MM.1S (cell line): ENCODE measurements around the gene GLRA1.

ENCODE experiments used
- DNase-seq: peaks from one replicate; pipeline ENCODE4 v3.0.0-alpha.2; 2015
- H2AFZ ChIP-seq: fragments of 300-600 bp; sonication (generic); 2 replicates; pipeline ENCODE4 v1.6.0; 2016; ENCODE audit warnings: antibody characterized with exemption, low read length
- H3F3A ChIP-seq: fragments of 300-600 bp; sonication (generic); 2 replicates; pipeline ENCODE4 v1.6.1; 2016; ENCODE audit warnings: mild to moderate bottlenecking, antibody characterized with exemption, low read length, moderate library complexity, mixed read lengths; ENCODE audit not compliant: insufficient read depth
- H3K27ac ChIP-seq: fragments of 300-600 bp; sonication (generic); 2 replicates; pipeline ENCODE4 v1.5.1; 2016; ENCODE audit warnings: mild to moderate bottlenecking, low read length
- H3K27me3 ChIP-seq: fragments of 300-600 bp; sonication (generic); replicated peaks from 2 replicates; pipeline ENCODE4 v1.6.0; 2016; ENCODE audit warnings: low read length; ENCODE audit not compliant: insufficient read depth
- H3K36me3 ChIP-seq: fragments of 300-600 bp; sonication (generic); replicated peaks from 2 replicates; pipeline ENCODE4 v1.6.1; 2016; ENCODE audit warnings: mild to moderate bottlenecking, low read length, mixed read lengths; ENCODE audit not compliant: insufficient read depth
- H3K4me1 ChIP-seq: fragments of 300-600 bp; sonication (generic); 2 replicates; pipeline ENCODE4 v1.6.1; 2016; ENCODE audit warnings: low read length, mixed read lengths
- H3K4me2 ChIP-seq: fragments of 300-600 bp; sonication (generic); 2 replicates; pipeline ENCODE4 v1.6.0; 2016; ENCODE audit warnings: low read depth, low read length
- H3K4me3 ChIP-seq: fragments of 300-600 bp; sonication (generic); 2 replicates; pipeline ENCODE4 v1.5.1; 2016; ENCODE audit warnings: low read length, mixed read lengths
- H3K79me2 ChIP-seq: fragments of 300-600 bp; sonication (generic); 2 replicates; pipeline ENCODE4 v1.6.1; 2016; ENCODE audit warnings: mixed run types, low read length, mixed read lengths
- H3K9ac ChIP-seq: fragments of 300-600 bp; sonication (generic); 2 replicates; pipeline ENCODE4 v1.6.1; 2016; ENCODE audit warnings: low read length, mixed read lengths
- H3K9me2 ChIP-seq: fragments of 300-600 bp; sonication (generic); replicated peaks from 2 replicates; pipeline ENCODE4 v1.6.1; 2016; ENCODE audit warnings: mild to moderate bottlenecking, low read length, mixed read lengths; ENCODE audit not compliant: insufficient read depth
- H3K9me3 ChIP-seq: fragments of 300-600 bp; sonication (generic); replicated peaks from 2 replicates; pipeline ENCODE4 v1.6.1; 2016; ENCODE audit warnings: mild to moderate bottlenecking, low read length, mixed read lengths; ENCODE audit not compliant: insufficient read depth
- H4K20me1 ChIP-seq: fragments of 300-600 bp; sonication (generic); 2 replicates; pipeline ENCODE4 v1.6.1; 2016; ENCODE audit warnings: mild to moderate bottlenecking, low read length, moderate library complexity, mixed read lengths; ENCODE audit not compliant: insufficient read depth
- EZH2 ChIP-seq: fragments of 300-600 bp; sonication (generic); optimal IDR thresholded peaks from 2 replicates; pipeline ENCODE3; 2017; ENCODE audit warnings: low read depth, mild to moderate bottlenecking, antibody characterized with exemption, low read length, mixed read lengths
- EZH2phosphoT487 ChIP-seq: fragments of 300-600 bp; sonication (generic); IDR thresholded peaks from 2 replicates; pipeline ENCODE4 v1.6.1; 2018; ENCODE audit warnings: antibody characterized with exemption, low read length
- TF ChIP-seq, protein P1 (sequence below): fragments of 300-600 bp; sonication (generic); IDR thresholded peaks from 2 replicates; pipeline ENCODE4 v1.5.1; 2016; ENCODE audit warnings: antibody characterized with exemption, low read length, mixed read lengths

Gene GLRA1

DNA sequence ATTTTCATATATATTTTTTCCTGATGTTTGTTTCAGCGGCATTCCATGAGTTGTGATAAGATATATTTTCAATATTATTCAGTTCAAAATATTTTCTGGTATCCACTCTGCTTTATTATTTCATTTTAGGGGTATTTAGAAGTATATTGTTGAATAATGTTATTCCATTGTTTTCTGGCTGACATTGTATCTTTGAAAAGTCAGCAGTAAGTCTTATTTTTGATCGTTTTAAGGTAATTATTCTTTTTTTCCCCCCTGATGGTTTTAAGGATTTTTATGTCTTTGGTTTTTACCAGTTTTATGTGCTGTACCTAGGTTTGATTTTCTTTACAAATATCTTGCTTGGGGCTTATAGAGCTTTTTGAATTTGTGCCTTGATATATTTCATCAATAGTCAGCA is 6.6 kb upstream of the GLRA1 start:
- no peaks in the 10 kb centered on the region for H3K9me3 ChIP-seq
- no peaks in the 10 kb centered on the region for H3K9me2 ChIP-seq
- no peak overlapping the region for H3K4me3 ChIP-seq
- no peak overlapping the region for H2AFZ ChIP-seq
- no peaks in the 10 kb centered on the region for H3K27me3 ChIP-seq
- H4K20me1 ChIP-seq: no peaks in the 10 kb centered on the region
- TF ChIP-seq EZH2phosphoT487: no peak
- TF ChIP-seq, protein P1, sequence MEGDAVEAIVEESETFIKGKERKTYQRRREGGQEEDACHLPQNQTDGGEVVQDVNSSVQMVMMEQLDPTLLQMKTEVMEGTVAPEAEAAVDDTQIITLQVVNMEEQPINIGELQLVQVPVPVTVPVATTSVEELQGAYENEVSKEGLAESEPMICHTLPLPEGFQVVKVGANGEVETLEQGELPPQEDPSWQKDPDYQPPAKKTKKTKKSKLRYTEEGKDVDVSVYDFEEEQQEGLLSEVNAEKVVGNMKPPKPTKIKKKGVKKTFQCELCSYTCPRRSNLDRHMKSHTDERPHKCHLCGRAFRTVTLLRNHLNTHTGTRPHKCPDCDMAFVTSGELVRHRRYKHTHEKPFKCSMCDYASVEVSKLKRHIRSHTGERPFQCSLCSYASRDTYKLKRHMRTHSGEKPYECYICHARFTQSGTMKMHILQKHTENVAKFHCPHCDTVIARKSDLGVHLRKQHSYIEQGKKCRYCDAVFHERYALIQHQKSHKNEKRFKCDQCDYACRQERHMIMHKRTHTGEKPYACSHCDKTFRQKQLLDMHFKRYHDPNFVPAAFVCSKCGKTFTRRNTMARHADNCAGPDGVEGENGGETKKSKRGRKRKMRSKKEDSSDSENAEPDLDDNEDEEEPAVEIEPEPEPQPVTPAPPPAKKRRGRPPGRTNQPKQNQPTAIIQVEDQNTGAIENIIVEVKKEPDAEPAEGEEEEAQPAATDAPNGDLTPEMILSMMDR: no peak
- no peak for TF ChIP-seq EZH2
- H3K27ac ChIP-seq: no peak overlapping the region
- no peaks in the 10 kb centered on the region for H3K36me3 ChIP-seq
- H3F3A ChIP-seq: no peaks in the 10 kb centered on the region
- H3K4me2 ChIP-seq: no peak overlapping the region
- no peak overlapping the region for H3K9ac ChIP-seq
- no peaks in the 10 kb centered on the region for H3K4me1 ChIP-seq
- no peaks in the 10 kb centered on the region for H3K79me2 ChIP-seq
- DNase-seq: no peak

DNA sequence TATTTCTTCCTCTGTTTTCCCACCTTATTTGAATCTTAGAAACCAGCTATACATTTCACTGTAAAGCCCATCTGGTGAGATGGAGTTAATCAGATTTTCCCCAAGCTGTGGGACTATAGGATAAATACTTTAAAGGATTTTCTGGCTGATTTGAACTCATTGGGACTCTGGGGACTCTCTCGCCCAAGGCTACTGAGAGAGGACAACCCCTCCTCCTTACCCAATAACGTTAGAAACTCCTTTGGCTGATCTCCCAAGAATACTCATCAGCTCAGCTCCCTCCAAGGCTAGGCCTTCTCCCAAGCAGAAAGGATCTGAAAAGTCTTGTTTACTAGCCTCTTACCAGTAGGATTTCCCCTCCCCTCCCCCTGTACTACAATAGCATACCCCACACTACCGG is 1.5 kb upstream of the GLRA1 start:
- Histone ChIP-seq H3F3A (no peaks in the 10 kb centered on the region), H3K4me3 (no peak overlapping the region), H3K27ac (no peak overlapping the region), H3K27me3 (no peaks in the 10 kb centered on the region), H3K9me2 (no peaks in the 10 kb centered on the region), H2AFZ (no peak overlapping the region), H3K79me2 (no peaks in the 10 kb centered on the region), H3K9ac (no peak overlapping the region), H3K9me3 (no peaks in the 10 kb centered on the region), H4K20me1 (no peaks in the 10 kb centered on the region), H3K4me1 (no peaks in the 10 kb centered on the region), H3K36me3 (no peaks in the 10 kb centered on the region), H3K4me2 (no peak overlapping the region)
- no peak for DNase-seq
- TF ChIP-seq EZH2: no peak
- TF ChIP-seq EZH2phosphoT487: no peak
- TF ChIP-seq, protein P1: no peak

DNA sequence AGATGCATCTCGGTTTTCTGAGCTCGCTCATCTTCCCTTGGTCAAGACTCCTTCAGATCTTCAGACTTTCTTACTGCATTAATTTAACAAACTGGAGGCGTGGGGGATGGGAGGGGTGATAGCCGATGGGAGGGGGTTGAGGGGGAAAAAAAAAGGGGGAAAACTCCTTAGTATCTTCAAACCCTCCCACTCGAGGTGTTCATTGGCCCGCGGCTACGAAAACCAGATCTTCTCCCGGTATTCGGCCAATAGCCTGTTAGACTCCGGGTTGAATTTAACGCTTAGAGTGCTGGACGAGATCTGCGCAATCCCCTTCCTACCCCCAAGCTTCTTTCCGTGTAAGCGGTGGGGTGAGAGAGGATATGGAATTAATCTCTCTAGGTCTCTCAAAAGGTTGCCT is 689 bp upstream of the GLRA1 start:
- Histone ChIP-seq H3K79me2 (no peaks in the 10 kb centered on the region), H3K9me3 (no peaks in the 10 kb centered on the region), H3K27me3 (no peaks in the 10 kb centered on the region), H2AFZ (no peak overlapping the region), H3K4me3 (no peak overlapping the region), H3K36me3 (no peaks in the 10 kb centered on the region), H3K4me1 (no peaks in the 10 kb centered on the region), H3K27ac (no peak overlapping the region), H3F3A (no peaks in the 10 kb centered on the region), H3K9me2 (no peaks in the 10 kb centered on the region), H3K4me2 (no peak overlapping the region), H3K9ac (no peak overlapping the region), H4K20me1 (no peaks in the 10 kb centered on the region)
- DNase-seq: no peak
- TF ChIP-seq EZH2: no peak
- TF ChIP-seq EZH2phosphoT487: no peak
- TF ChIP-seq, protein P1: no peak
